HEK293T (cell line): ENCODE measurements around the gene FCAR.
"Not testable (repeated sequence)": the region's sequence is repeated elsewhere in the genome, so short reads cannot be mapped to it uniquely, and the experiment has no call there.

Experiments
- CTCF ChIA-PET: fragments of 350-600 bp; formaldehyde crosslinking; extraction: SDS; loops from one replicate; lab custom pipeline; 2021; ENCODE audit warnings: antibody characterized with exemption, inconsistent platforms; lab: Yijun Ruan, JAX
- POLR2A ChIA-PET: fragments of 350-600 bp; formaldehyde crosslinking; extraction: SDS; loops from one replicate; lab custom pipeline; 2020; ENCODE audit warnings: antibody characterized with exemption, inconsistent platforms; lab: Yijun Ruan, JAX
- DNase-seq: peaks from one replicate; pipeline ENCODE4 v3.0.0; 2012; ENCODE audit warnings: mixed read lengths; ENCODE audit errors: extremely low spot score
- ARNT ChIP-seq: fragments of 450-650 bp; IDR thresholded peaks from 2 replicates; pipeline ENCODE4 v1.6.1; 2017; ENCODE audit warnings: mild to moderate bottlenecking
- BHLHE40 ChIP-seq: fragments of 450-650 bp; IDR thresholded peaks from 2 replicates; pipeline ENCODE4 v1.6.1; 2016; ENCODE audit warnings: mild to moderate bottlenecking, moderate library complexity, borderline replicate concordance
- CTBP1 ChIP-seq: fragments of 450-650 bp; IDR thresholded peaks from 2 replicates; pipeline ENCODE4 v1.6.1; 2016; ENCODE audit warnings: borderline replicate concordance
- ELF4 ChIP-seq: fragments of 450-650 bp; IDR thresholded peaks from 2 replicates; pipeline ENCODE4 v1.6.1; 2017; ENCODE audit warnings: antibody characterized with exemption
- FOXA1 ChIP-seq: fragments of 450-650 bp; IDR thresholded peaks from 2 replicates; pipeline ENCODE4 v1.6.1; 2016; ENCODE audit warnings: mild to moderate bottlenecking
- FOXK2 ChIP-seq: fragments of 450-650 bp; IDR thresholded peaks from 2 replicates; pipeline ENCODE4 v1.6.1; 2016; ENCODE audit warnings: mild to moderate bottlenecking
- FOXM1 ChIP-seq: fragments of 450-650 bp; IDR thresholded peaks from 2 replicates; pipeline ENCODE4 v1.6.1; 2017; ENCODE audit warnings: mild to moderate bottlenecking, borderline replicate concordance
- HDGF ChIP-seq: fragments of 450-650 bp; IDR thresholded peaks from 2 replicates; pipeline ENCODE4 v1.6.1; 2017; ENCODE audit warnings: antibody characterized with exemption, borderline replicate concordance
- L3MBTL2 ChIP-seq: fragments of 450-650 bp; conservative IDR thresholded peaks from 2 replicates; pipeline ENCODE4 v1.6.1; 2016; ENCODE audit warnings: mild to moderate bottlenecking
- LEF1 ChIP-seq: fragments of 450-650 bp; IDR thresholded peaks from 2 replicates; pipeline ENCODE4 v1.6.1; 2017; ENCODE audit warnings: mild to moderate bottlenecking, borderline replicate concordance
- NFRKB ChIP-seq: fragments of 450-650 bp; IDR thresholded peaks from 2 replicates; pipeline ENCODE4 v1.6.1; 2016; ENCODE audit warnings: mild to moderate bottlenecking, moderate library complexity
- SP1 ChIP-seq: fragments of 450-650 bp; IDR thresholded peaks from 2 replicates; pipeline ENCODE4 v1.6.1; 2017
- SUZ12 ChIP-seq: fragments of 450-650 bp; IDR thresholded peaks from 2 replicates; pipeline ENCODE4 v1.6.1; 2016; ENCODE audit warnings: mild to moderate bottlenecking
- TARDBP ChIP-seq: fragments of 450-650 bp; IDR thresholded peaks from 2 replicates; pipeline ENCODE4 v1.6.1; 2016
- ZNF384 ChIP-seq: fragments of 450-650 bp; IDR thresholded peaks from 2 replicates; pipeline ENCODE4 v1.6.1; 2016
- TF ChIP-seq, protein P1 (sequence below): fragments of 450-650 bp; IDR thresholded peaks from 2 replicates; pipeline ENCODE4 v1.6.1; 2016

FCAR gene

DNA sequence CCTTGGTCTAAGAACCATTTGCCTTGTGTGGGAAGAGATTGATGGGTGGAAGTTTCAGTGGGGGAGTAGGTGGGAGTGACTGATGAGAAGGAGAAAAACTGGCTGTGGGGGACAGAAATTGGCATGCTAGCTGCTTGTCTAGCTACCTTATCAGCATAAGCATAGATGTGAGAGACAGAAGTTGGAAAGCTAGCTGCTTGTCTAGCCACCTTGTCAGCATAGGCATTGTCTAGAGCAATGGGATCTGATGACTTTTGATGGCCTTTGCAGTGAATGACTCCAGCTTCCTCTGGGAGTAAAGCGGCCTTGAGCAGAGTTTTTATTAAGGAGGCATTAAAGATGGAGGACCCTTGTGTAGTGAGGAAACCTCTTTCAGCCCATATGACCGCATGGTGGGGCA lies 22.0 kb downstream of the FCAR start:
- DNase-seq: no peak
- CTCF ChIA-PET: no interaction called here
- no peak for TF ChIP-seq HDGF
- no peak for TF ChIP-seq CTBP1
- no peak for TF ChIP-seq SUZ12
- TF ChIP-seq FOXK2: no peak
- POLR2A ChIA-PET: no interaction called here

DNA sequence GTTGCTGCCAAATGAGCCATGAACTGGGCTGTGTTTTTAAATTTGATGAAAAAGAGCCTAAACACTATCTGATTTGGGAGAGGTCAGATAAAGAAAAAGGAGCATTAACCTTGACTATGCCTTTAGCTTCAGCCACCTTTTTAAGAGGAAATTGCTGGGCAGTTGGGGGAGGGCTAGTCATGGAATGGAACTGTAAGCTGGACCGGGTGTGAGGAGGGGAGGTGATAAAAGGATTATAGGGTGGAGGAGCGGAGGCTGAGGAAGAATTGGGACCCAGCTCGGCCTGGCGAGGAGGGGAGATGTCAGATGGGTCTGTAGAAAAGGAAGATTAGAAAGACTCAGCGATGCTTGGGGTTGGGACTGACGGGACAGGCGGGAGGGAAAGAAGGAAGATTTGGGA lies 24.6 kb downstream of the FCAR start:
- DNase-seq, POLR2A ChIA-PET, CTCF ChIA-PET: not testable (repeated sequence)

DNA sequence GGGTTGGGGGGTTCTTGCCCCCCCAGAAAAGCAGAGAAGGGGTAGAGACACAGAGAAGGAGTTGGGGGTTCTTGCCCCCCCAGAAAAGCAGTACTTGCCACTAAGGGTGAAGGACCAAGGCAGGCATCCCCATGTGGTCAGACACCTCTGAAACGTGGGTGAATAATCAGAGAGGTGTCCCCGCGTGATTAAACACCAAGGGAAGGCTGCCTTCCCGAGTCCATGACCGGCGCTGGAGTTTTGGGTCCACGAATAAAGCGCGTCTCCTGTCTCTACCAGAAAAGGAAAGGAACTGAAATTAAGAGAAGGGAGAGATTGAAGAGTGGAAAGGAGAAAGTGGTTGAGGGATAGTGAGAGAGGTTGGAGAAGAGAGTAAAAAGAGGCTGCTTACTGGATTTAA lies 25.6 kb downstream of the FCAR start:
- DNase-seq, CTCF ChIA-PET, POLR2A ChIA-PET: not testable (repeated sequence)

GRCh38 chr19:54901153-54901552 lies 27.1 kb downstream of the FCAR start:
- CTCF ChIA-PET, DNase-seq: not testable (repeated sequence)

GRCh38 chr19:54902061-54902460 lies 28.0 kb downstream of the FCAR start:
- DNase-seq: no peak
- ChIA-PET CTCF (no interaction called here), POLR2A (no interaction called here)
- TF ChIP-seq SP1 (no peak), ARNT (no peak), L3MBTL2 (no peak), NFRKB (no peak), ZNF384 (no peak), ELF4 (no peak), FOXK2 (no peak), CTBP1 (no peak), FOXA1 (no peak), FOXM1 (no peak), SUZ12 (no peak), LEF1 (no peak), TARDBP (no peak), HDGF (no peak)
- TF ChIP-seq, protein P1, sequence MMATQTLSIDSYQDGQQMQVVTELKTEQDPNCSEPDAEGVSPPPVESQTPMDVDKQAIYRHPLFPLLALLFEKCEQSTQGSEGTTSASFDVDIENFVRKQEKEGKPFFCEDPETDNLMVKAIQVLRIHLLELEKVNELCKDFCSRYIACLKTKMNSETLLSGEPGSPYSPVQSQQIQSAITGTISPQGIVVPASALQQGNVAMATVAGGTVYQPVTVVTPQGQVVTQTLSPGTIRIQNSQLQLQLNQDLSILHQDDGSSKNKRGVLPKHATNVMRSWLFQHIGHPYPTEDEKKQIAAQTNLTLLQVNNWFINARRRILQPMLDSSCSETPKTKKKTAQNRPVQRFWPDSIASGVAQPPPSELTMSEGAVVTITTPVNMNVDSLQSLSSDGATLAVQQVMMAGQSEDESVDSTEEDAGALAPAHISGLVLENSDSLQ: no peak

More at GRCh38 chr19:54901153-54901552, 27.1 kb downstream of the FCAR start:
- POLR2A ChIA-PET: not testable (repeated sequence)

DNA sequence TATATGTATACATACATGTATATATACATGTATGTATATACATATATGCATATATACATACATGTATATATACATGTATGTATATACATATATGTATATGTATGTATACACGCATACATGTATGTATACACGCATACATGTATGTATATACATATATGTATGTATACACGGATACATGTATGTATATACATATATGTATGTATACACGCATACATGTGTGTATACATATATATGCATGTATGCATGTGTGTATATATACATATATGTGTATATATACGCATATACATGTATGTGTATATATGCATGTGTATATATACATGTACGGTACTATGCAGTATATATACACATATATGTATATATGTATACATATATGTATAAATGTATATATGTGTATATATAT lies 29.3 kb downstream of the FCAR start:
- no peak for TF ChIP-seq BHLHE40
- no peak for TF ChIP-seq ARNT
- no peak for TF ChIP-seq CTBP1
- no peak for TF ChIP-seq ZNF384
- no peak for TF ChIP-seq FOXK2
- no peak for TF ChIP-seq SP1
- no peak for TF ChIP-seq SUZ12
- no peak for TF ChIP-seq LEF1
- TF ChIP-seq, protein P1: no peak
- TF ChIP-seq FOXA1: no peak
- no peak for TF ChIP-seq ELF4
- no peak for TF ChIP-seq NFRKB
- TF ChIP-seq TARDBP: no peak
- TF ChIP-seq HDGF: no peak
- TF ChIP-seq FOXM1: no peak
- TF ChIP-seq L3MBTL2: no peak
- POLR2A ChIA-PET: no interaction called here
- no peak for DNase-seq
- CTCF ChIA-PET: no interaction called here

- POLR2A ChIA-PET, DNase-seq, CTCF ChIA-PET: not testable (repeated sequence)
These were observed 30.2 kb downstream of the FCAR start for GRCh38 chr19:54904261-54904660.

GRCh38 chr19:54905421-54905802 lies 31.4 kb downstream of the FCAR start:
- ChIA-PET CTCF (no interaction called here), POLR2A (no interaction called here)
- DNase-seq: no peak
- TF ChIP-seq FOXM1 (no peak), SP1 (no peak), CTBP1 (no peak), FOXK2 (no peak), NFRKB (no peak), TARDBP (no peak), HDGF (no peak), FOXA1 (no peak), SUZ12 (no peak)
- TF ChIP-seq, protein P1: no peak
